Mucosa of stomach (tissue), 1 donor: ENCODE data around the gene GAS6.

ENCODE experiments used
- H3K27me3 ChIP-seq: one replicate; pipeline ENCODE4 v1.7.0; 2013; ENCODE audit warnings: mild to moderate bottlenecking, low read length; ENCODE audit not compliant: control insufficient read depth, insufficient read depth
- H3K36me3 ChIP-seq: one replicate; pipeline ENCODE4 v1.7.0; 2013; ENCODE audit warnings: low read length; ENCODE audit not compliant: control insufficient read depth, insufficient read depth
- H3K4me1 ChIP-seq: one replicate; pipeline ENCODE4 v1.7.0; 2013; ENCODE audit warnings: mild to moderate bottlenecking, low read length; ENCODE audit not compliant: control insufficient read depth, insufficient read depth
- H3K4me3 ChIP-seq: one replicate; pipeline ENCODE4 v1.7.0; 2013; ENCODE audit warnings: low read length
- H3K9ac ChIP-seq: one replicate; pipeline ENCODE4 v1.7.0; 2013; ENCODE audit warnings: mild to moderate bottlenecking, low read length, moderate library complexity
- H3K9me3 ChIP-seq: one replicate; pipeline ENCODE4 v1.7.0; 2013; ENCODE audit warnings: mild to moderate bottlenecking, low read length, moderate library complexity; ENCODE audit not compliant: control insufficient read depth
- donor health status: Pancreatic carcinoma.

The GAS6 gene

GRCh38 chr13:113808058-113808834, 55.6 kb downstream of the GAS6 start:
- Histone ChIP-seq H3K4me1 (no peaks in the 10 kb centered on the region), H3K9me3 (no peaks in the 10 kb centered on the region), H3K4me3 (no peak overlapping the region), H3K9ac (no peak overlapping the region), H3K27me3 (no peaks in the 10 kb centered on the region), H3K36me3 (no peaks in the 10 kb centered on the region)

- Histone ChIP-seq H3K4me3 (no peak overlapping the region), H3K9ac (no peak overlapping the region), H3K4me1 (no peaks in the 10 kb centered on the region), H3K36me3 (no peaks in the 10 kb centered on the region), H3K27me3 (no peaks in the 10 kb centered on the region), H3K9me3 (no peaks in the 10 kb centered on the region)
Measured at GRCh38 chr13:113806526-113806925, 57.4 kb downstream of the GAS6 start.

GRCh38 chr13:113806104-113806471, 57.8 kb downstream of the GAS6 start:
- Histone ChIP-seq H3K4me1 (no peaks in the 10 kb centered on the region), H3K27me3 (no peaks in the 10 kb centered on the region), H3K9me3 (no peaks in the 10 kb centered on the region), H3K36me3 (no peaks in the 10 kb centered on the region), H3K9ac (no peak overlapping the region), H3K4me3 (no peak overlapping the region)

GRCh38 chr13:113805431-113806103, 58.3 kb downstream of the GAS6 start:
- Histone ChIP-seq H3K27me3 (no peaks in the 10 kb centered on the region), H3K36me3 (no peaks in the 10 kb centered on the region), H3K9ac (no peak overlapping the region), H3K4me1 (no peaks in the 10 kb centered on the region), H3K9me3 (no peaks in the 10 kb centered on the region), H3K4me3 (no peak overlapping the region)

- Histone ChIP-seq H3K4me1 (no peaks in the 10 kb centered on the region), H3K9me3 (no peaks in the 10 kb centered on the region), H3K9ac (no peak overlapping the region), H3K27me3 (no peaks in the 10 kb centered on the region), H3K36me3 (no peaks in the 10 kb centered on the region), H3K4me3 (no peak overlapping the region)
Measured at GRCh38 chr13:113804703-113805430, 59.0 kb downstream of the GAS6 start.

GRCh38 chr13:113804017-113804702, 59.7 kb downstream of the GAS6 start:
- no peaks in the 10 kb centered on the region for H3K27me3 ChIP-seq
- no peak overlapping the region for H3K4me3 ChIP-seq
- H3K4me1 ChIP-seq: no peaks in the 10 kb centered on the region
- no peak overlapping the region for H3K9ac ChIP-seq
- H3K9me3 ChIP-seq: no peaks in the 10 kb centered on the region
- H3K36me3 ChIP-seq: no peaks in the 10 kb centered on the region

- H3K4me1 ChIP-seq: no peaks in the 10 kb centered on the region
- no peaks in the 10 kb centered on the region for H3K27me3 ChIP-seq
- no peak overlapping the region for H3K4me3 ChIP-seq
- H3K9ac ChIP-seq: no peak overlapping the region
- H3K36me3 ChIP-seq: no peaks in the 10 kb centered on the region
- no peaks in the 10 kb centered on the region for H3K9me3 ChIP-seq
Measured at GRCh38 chr13:113803409-113804016, 60.4 kb downstream of the GAS6 start.

GRCh38 chr13:113802761-113803160, 61.1 kb downstream of the GAS6 start:
- Histone ChIP-seq H3K27me3 (no peaks in the 10 kb centered on the region), H3K9me3 (no peaks in the 10 kb centered on the region), H3K36me3 (no peaks in the 10 kb centered on the region), H3K4me3 (no peak overlapping the region), H3K9ac (no peak overlapping the region), H3K4me1 (no peaks in the 10 kb centered on the region)

- Histone ChIP-seq H3K4me3 (no peak overlapping the region), H3K9ac (no peak overlapping the region), H3K4me1 (no peaks in the 10 kb centered on the region), H3K27me3 (no peaks in the 10 kb centered on the region), H3K9me3 (no peaks in the 10 kb centered on the region), H3K36me3 (no peaks in the 10 kb centered on the region)
Measured at GRCh38 chr13:113802090-113802531, 61.8 kb downstream of the GAS6 start.

GRCh38 chr13:113801289-113801961, 62.5 kb downstream of the GAS6 start:
- H3K4me3 ChIP-seq: no peak overlapping the region
- no peaks in the 10 kb centered on the region for H3K4me1 ChIP-seq
- no peaks in the 10 kb centered on the region for H3K27me3 ChIP-seq
- H3K36me3 ChIP-seq: no peaks in the 10 kb centered on the region
- no peak overlapping the region for H3K9ac ChIP-seq
- H3K9me3 ChIP-seq: no peaks in the 10 kb centered on the region

- H3K27me3 ChIP-seq: no peaks in the 10 kb centered on the region
- no peaks in the 10 kb centered on the region for H3K9me3 ChIP-seq
- H3K9ac ChIP-seq: no peak overlapping the region
- H3K36me3 ChIP-seq: no peaks in the 10 kb centered on the region
- no peaks in the 10 kb centered on the region for H3K4me1 ChIP-seq
- no peak overlapping the region for H3K4me3 ChIP-seq
Measured at GRCh38 chr13:113800576-113800926, 63.3 kb downstream of the GAS6 start.
